Measurements from ENCODE around the gene HSD11B1.

The HSD11B1 gene

GRCh38 chr1:209728466-209728865 lies 23.8 kb downstream of the HSD11B1 start:
- no peak for DNase-seq

- peak in 1 of 2 donors; percentile 45 for DNase-seq
Measured at GRCh38 chr1:209729436-209729835, 24.8 kb downstream of the HSD11B1 start.

- no peak for DNase-seq
Measured at GRCh38 chr1:209732725-209733124, 28.1 kb downstream of the HSD11B1 start.

- DNase-seq = peak; percentile 92 to 99
Measured at GRCh38 chr1:209733409-209734192, 29.0 kb downstream of the HSD11B1 start.

GRCh38 chr1:209736490-209737117 lies 32.0 kb downstream of the HSD11B1 start:
- DNase-seq = peak; percentile 52 to 75

GRCh38 chr1:209737118-209737505 lies 32.5 kb downstream of the HSD11B1 start:
- DNase-seq = no peak

GRCh38 chr1:209738270-209738669 lies 33.6 kb downstream of the HSD11B1 start:
- DNase-seq = no peak

GRCh38 chr1:209741193-209741592 lies 36.5 kb downstream of the HSD11B1 start:
- DNase-seq = no peak

- no peak for DNase-seq
Measured at GRCh38 chr1:209741889-209742288, 37.2 kb downstream of the HSD11B1 start.

- peak in 1 of 2 donors; percentile 49 for DNase-seq
Measured at GRCh38 chr1:209742409-209743144, 37.9 kb downstream of the HSD11B1 start.

GRCh38 chr1:209743145-209743482 lies 38.5 kb downstream of the HSD11B1 start:
- DNase-seq = no peak

- no peak for DNase-seq
Measured at GRCh38 chr1:209746451-209747165, 42.0 kb downstream of the HSD11B1 start.

- peak; percentile 87 to 95 for DNase-seq
Measured at GRCh38 chr1:209747580-209748262, 43.1 kb downstream of the HSD11B1 start.

- DNase-seq = no peak
Measured at GRCh38 chr1:209748620-209749019, 44.0 kb downstream of the HSD11B1 start.

- DNase-seq = no peak
Measured at GRCh38 chr1:209749205-209749604, 44.6 kb downstream of the HSD11B1 start.

- no peak for DNase-seq
Measured at GRCh38 chr1:209749670-209750323, 45.2 kb downstream of the HSD11B1 start.

- no peak for DNase-seq
Measured at GRCh38 chr1:209751627-209752231, 47.1 kb downstream of the HSD11B1 start.

- no peak for DNase-seq
Measured at GRCh38 chr1:209752890-209753289, 48.2 kb downstream of the HSD11B1 start.

- peak in 1 of 2 donors; percentile 80 for DNase-seq
Measured at GRCh38 chr1:209755256-209755655, 50.6 kb downstream of the HSD11B1 start.

GRCh38 chr1:209755926-209756614 lies 51.4 kb downstream of the HSD11B1 start, which contains the start of gene TRAF3IP3:
Gene TRAF3IP3, plus strand, starts transcription at chr1:209756053. Its CDS starts 3,987 bp downstream, at chr1:209760040.
- DNase-seq = peak; percentile 74 to 82
